Measurements from ENCODE around the gene DLGAP4.
A peak's percentile ranks its signal among the peaks of the same experiment; 100 is the strongest.

Gene DLGAP4

GRCh38 chr20:36481380-36482043, 175.4 kb downstream of the DLGAP4 start:
- DNase-seq: no peak

- DNase-seq: no peak
These were observed 175.9 kb downstream of the DLGAP4 start for GRCh38 chr20:36482044-36482473.

- no peak for DNase-seq
These were observed 177.2 kb downstream of the DLGAP4 start for GRCh38 chr20:36483209-36483918.

- DNase-seq: no peak
These were observed 178.0 kb downstream of the DLGAP4 start for GRCh38 chr20:36483919-36484808.

- DNase-seq: no peak
These were observed 179.1 kb downstream of the DLGAP4 start for GRCh38 chr20:36485286-36485685.

- DNase-seq: no peak
These were observed 180.9 kb downstream of the DLGAP4 start for GRCh38 chr20:36487069-36487468.

- DNase-seq: no peak
These were observed 184.1 kb downstream of the DLGAP4 start for GRCh38 chr20:36490191-36490590.

- no peak for DNase-seq
These were observed 185.9 kb downstream of the DLGAP4 start for GRCh38 chr20:36491901-36492617.

- DNase-seq: no peak
These were observed 187.1 kb downstream of the DLGAP4 start for GRCh38 chr20:36493051-36493800.

- DNase-seq: no peak
These were observed 187.6 kb downstream of the DLGAP4 start for GRCh38 chr20:36493801-36494114.

- DNase-seq: no peak
These were observed 190.8 kb downstream of the DLGAP4 start for GRCh38 chr20:36496707-36497669.

GRCh38 chr20:36497856-36498255, 191.7 kb downstream of the DLGAP4 start:
- DNase-seq: no peak

- DNase-seq: no peak
These were observed 192.4 kb downstream of the DLGAP4 start for GRCh38 chr20:36498386-36499179.

- DNase-seq: no peak
These were observed 193.1 kb downstream of the DLGAP4 start for GRCh38 chr20:36499211-36499610.

GRCh38 chr20:36499723-36500501, 193.8 kb downstream of the DLGAP4 start:
- DNase-seq: no peak

- no peak for DNase-seq
These were observed 195.3 kb downstream of the DLGAP4 start for GRCh38 chr20:36501367-36502006.

GRCh38 chr20:36504295-36504694, 198.2 kb downstream of the DLGAP4 start:
- DNase-seq: no peak

- DNase-seq: peak in 1 of 2 experiments; percentile 61
These were observed 200.1 kb downstream of the DLGAP4 start for GRCh38 chr20:36506253-36506652.

- no peak for DNase-seq
These were observed 201.6 kb downstream of the DLGAP4 start for GRCh38 chr20:36507746-36508145.

Measured in SW 1271 (cell line).